ENCODE measurements around the gene TPST2.

TPST2 gene

GRCh38 chr22:26542831-26543230, 47.1 kb downstream of the TPST2 start:
- 0 out of 2 replicates have a peak, but pooled peaks cover 6% of the 10 kb centered on the region for H3F3A ChIP-seq (ENCODE audit: insufficient read depth, low read length)
- H3K9me3 ChIP-seq (replicated peaks; ENCODE audit: insufficient read depth, low read length): no peaks in the 10 kb centered on the region
- H3K79me2 ChIP-seq (ENCODE audit: low read length): peaks cover 97% of the 10 kb centered on the region
- no peak for DNase-seq
- H4K20me1 ChIP-seq (ENCODE audit: insufficient read depth, low read length): no peaks in the 10 kb centered on the region
- H3K27ac ChIP-seq (ENCODE audit: low read length): no peak overlapping the region
- H3K4me2 ChIP-seq (ENCODE audit: low read depth, low read length): no peak overlapping the region
- H3K9me2 ChIP-seq (replicated peaks; ENCODE audit: insufficient read depth, low read length): no peaks in the 10 kb centered on the region
- H3K36me3 ChIP-seq (replicated peaks; ENCODE audit: insufficient read depth, low read length): peaks cover 24% of the 10 kb centered on the region
- no peak overlapping the region for H3K4me3 ChIP-seq (ENCODE audit: low read length)
- TF ChIP-seq EZH2 (optimal IDR thresholded peaks at IDR 0.05; ENCODE audit: low read depth, low read length) (no peak), CTCF (IDR thresholded peaks at IDR 0.05; ENCODE audit: low read length) (no peak), EZH2phosphoT487 (IDR thresholded peaks at IDR 0.05; ENCODE audit: low read length) (no peak)
- no peak overlapping the region for H3K9ac ChIP-seq (ENCODE audit: low read length)
- peaks cover 16% of the 10 kb centered on the region for H3K4me1 ChIP-seq (ENCODE audit: low read length)
- H2AFZ ChIP-seq (ENCODE audit: low read length): no peak overlapping the region
- no peaks in the 10 kb centered on the region for H3K27me3 ChIP-seq (replicated peaks; ENCODE audit: insufficient read depth, low read length)

- Histone ChIP-seq H3K4me3 (ENCODE audit: low read length) (no peak overlapping the region), H3K79me2 (ENCODE audit: low read length) (peaks cover 95% of the 10 kb centered on the region), H3K27me3 (replicated peaks; ENCODE audit: insufficient read depth, low read length) (no peaks in the 10 kb centered on the region), H2AFZ (ENCODE audit: low read length) (no peak overlapping the region), H3K9ac (ENCODE audit: low read length) (no peak overlapping the region), H3K27ac (ENCODE audit: low read length) (no peak overlapping the region), H4K20me1 (ENCODE audit: insufficient read depth, low read length) (no peaks in the 10 kb centered on the region), H3K9me3 (replicated peaks; ENCODE audit: insufficient read depth, low read length) (no peaks in the 10 kb centered on the region), H3F3A (ENCODE audit: insufficient read depth, low read length) (0 out of 2 replicates have a peak, but pooled peaks cover 3% of the 10 kb centered on the region), H3K4me2 (ENCODE audit: low read depth, low read length) (no peak overlapping the region), H3K36me3 (replicated peaks; ENCODE audit: insufficient read depth, low read length) (peaks cover 33% of the 10 kb centered on the region), H3K4me1 (ENCODE audit: low read length) (peaks cover under 1% of the 10 kb centered on the region; the same call in 1 of the 2 replicates), H3K9me2 (replicated peaks; ENCODE audit: insufficient read depth, low read length) (no peaks in the 10 kb centered on the region)
- no peak for TF ChIP-seq CTCF (IDR thresholded peaks at IDR 0.05; ENCODE audit: low read length)
- no peak for TF ChIP-seq EZH2 (optimal IDR thresholded peaks at IDR 0.05; ENCODE audit: low read depth, low read length)
- DNase-seq: no peak
These were observed 48.6 kb downstream of the TPST2 start for GRCh38 chr22:26541167-26541819.

GRCh38 chr22:26540119-26540518, 49.8 kb downstream of the TPST2 start:
- peaks cover 2% of the 10 kb centered on the region for H3K4me1 ChIP-seq (ENCODE audit: low read length)
- H3K27ac ChIP-seq (ENCODE audit: low read length): no peak overlapping the region
- H3K4me3 ChIP-seq (ENCODE audit: low read length): no peak overlapping the region
- no peaks in the 10 kb centered on the region for H3K9me3 ChIP-seq (replicated peaks; ENCODE audit: insufficient read depth, low read length)
- peaks cover 36% of the 10 kb centered on the region for H3K36me3 ChIP-seq (replicated peaks; ENCODE audit: insufficient read depth, low read length)
- no peak overlapping the region for H2AFZ ChIP-seq (ENCODE audit: low read length)
- no peak overlapping the region for H3K4me2 ChIP-seq (ENCODE audit: low read depth, low read length)
- H3K79me2 ChIP-seq (ENCODE audit: low read length): peaks cover 95% of the 10 kb centered on the region
- TF ChIP-seq EZH2phosphoT487 (IDR thresholded peaks at IDR 0.05; ENCODE audit: low read length): no peak
- no peak for TF ChIP-seq CTCF (IDR thresholded peaks at IDR 0.05; ENCODE audit: low read length)
- TF ChIP-seq EZH2 (optimal IDR thresholded peaks at IDR 0.05; ENCODE audit: low read depth, low read length): no peak
- no peaks in the 10 kb centered on the region for H3K27me3 ChIP-seq (replicated peaks; ENCODE audit: insufficient read depth, low read length)
- no peak for DNase-seq
- H3K9ac ChIP-seq (ENCODE audit: low read length): no peak overlapping the region
- H4K20me1 ChIP-seq (ENCODE audit: insufficient read depth, low read length): no peaks in the 10 kb centered on the region
- H3K9me2 ChIP-seq (replicated peaks; ENCODE audit: insufficient read depth, low read length): no peaks in the 10 kb centered on the region
- 0 out of 2 replicates have a peak, but pooled peaks cover 3% of the 10 kb centered on the region for H3F3A ChIP-seq (ENCODE audit: insufficient read depth, low read length)
